Astrocyte (in vitro differentiated cells and primary cell): Measurements from ENCODE around the gene TMPRSS3. TPM values are rescaled to one million over a fixed set of nuclear protein-coding genes. Genes with fewer than 3 reads are reported as not detected.

Source experiments
- DNase-seq: peaks from one replicate; pipeline ENCODE4 v3.0.0-alpha.2; 2010; ENCODE audit warnings: low read depth
- FAIRE-seq: peaks from 2 replicates; lab custom pipeline; 2011; peaks lifted over from hg19 to GRCh38; lab: Jason Lieb, UNC
- H2AFZ ChIP-seq: 2 replicates; pipeline ENCODE4 v1.6.0; 2012; ENCODE audit warnings: low read depth, low read length, inconsistent platforms
- H3K27ac ChIP-seq: 2 replicates; pipeline ENCODE4 v1.5.1; 2011; ENCODE audit warnings: low read depth, low read length, inconsistent platforms
- H3K27me3 ChIP-seq: 2 replicates; pipeline ENCODE4 v1.6.0; 2011; ENCODE audit warnings: low read length, inconsistent platforms; ENCODE audit not compliant: insufficient read depth
- H3K36me3 ChIP-seq: 2 replicates; pipeline ENCODE4 v1.5.1; 2011; ENCODE audit warnings: low read length, inconsistent platforms; ENCODE audit not compliant: insufficient read depth
- H3K4me1 ChIP-seq: 2 replicates; pipeline ENCODE4 v1.5.1; 2011; ENCODE audit warnings: low read length, inconsistent platforms; ENCODE audit not compliant: insufficient read depth
- H3K4me2 ChIP-seq: 2 replicates; pipeline ENCODE4 v1.6.0; 2012; ENCODE audit warnings: low read length, inconsistent platforms
- H3K4me3 ChIP-seq: 2 replicates; pipeline ENCODE4 v1.5.1; 2011; ENCODE audit warnings: low read depth, mild to moderate bottlenecking, low read length, inconsistent platforms; ENCODE audit not compliant: insufficient read depth
- H3K79me2 ChIP-seq: 2 replicates; pipeline ENCODE4 v1.6.0; 2012; ENCODE audit warnings: mild to moderate bottlenecking, low read length, inconsistent platforms; ENCODE audit not compliant: insufficient read depth
- H3K9ac ChIP-seq: 2 replicates; pipeline ENCODE4 v1.6.0; 2012; ENCODE audit warnings: mild to moderate bottlenecking, low read length, inconsistent platforms
- H3K9me3 ChIP-seq: 2 replicates; pipeline ENCODE4 v1.5.1; 2012; ENCODE audit warnings: low read depth, mild to moderate bottlenecking, low read length, inconsistent platforms; ENCODE audit not compliant: insufficient read depth
- H4K20me1 ChIP-seq: 2 replicates; pipeline ENCODE4 v1.6.0; 2012; ENCODE audit warnings: low read length, inconsistent platforms; ENCODE audit not compliant: insufficient read depth
- H3K27ac Mint-ChIP-seq: one replicate; pipeline ENCODE4 v1.8.0; 2021; ENCODE audit warnings: mild to moderate bottlenecking, mixed read lengths; ENCODE audit not compliant: unreplicated experiment
- H3K27me3 Mint-ChIP-seq: one replicate; pipeline ENCODE4 v1.8.0; 2021; ENCODE audit warnings: low read depth, mixed read lengths; ENCODE audit not compliant: unreplicated experiment
- H3K36me3 Mint-ChIP-seq: one replicate; pipeline ENCODE4 v1.8.0; 2021; ENCODE audit warnings: low read depth, mixed read lengths; ENCODE audit not compliant: unreplicated experiment
- H3K4me1 Mint-ChIP-seq: one replicate; pipeline ENCODE4 v1.8.0; 2021; ENCODE audit warnings: low read depth, mixed read lengths; ENCODE audit not compliant: unreplicated experiment
- H3K4me3 Mint-ChIP-seq: one replicate; pipeline ENCODE4 v1.8.0; 2021; ENCODE audit warnings: mild to moderate bottlenecking, moderate library complexity, mixed read lengths; ENCODE audit not compliant: unreplicated experiment
- H3K9me3 Mint-ChIP-seq: one replicate; pipeline ENCODE4 v1.8.0; 2021; ENCODE audit warnings: mild to moderate bottlenecking, mixed read lengths; ENCODE audit not compliant: unreplicated experiment
- CTCF ChIP-seq: IDR thresholded peaks from 2 replicates; pipeline ENCODE4 v1.5.1; 2011; ENCODE audit warnings: low read depth, mild to moderate bottlenecking, inconsistent platforms, low read length, moderate library complexity; ENCODE audit not compliant: insufficient read depth
- EZH2 ChIP-seq: IDR thresholded peaks from 2 replicates; pipeline ENCODE4 v1.6.1; 2012; ENCODE audit warnings: mild to moderate bottlenecking, low read length, inconsistent platforms; ENCODE audit not compliant: insufficient read depth
- total RNA-seq: library from RNA; stranded (reverse); gene quantifications from 2 replicates; pipeline ENCODE4 v1.2.1, GENCODE V29; 2021

Gene TMPRSS3
- total RNA-seq, 1 donor from 2014 or later: not detected

GRCh38 chr21:42393443-42393950, 2.4 kb downstream of the TMPRSS3 start:
- H3K9me3 Mint-ChIP-seq: peaks cover 2% of the 10 kb centered on the region
- Histone ChIP-seq H3K27ac (no peak overlapping the region), H3K4me2 (peak overlapping the region; percentile 36), H3K9me3 (no peaks in the 10 kb centered on the region), H2AFZ (no peak overlapping the region), H3K4me3 (no peak overlapping the region), H3K36me3 (no peaks in the 10 kb centered on the region), H3K27me3 (peaks cover 6% of the 10 kb centered on the region), H3K79me2 (no peaks in the 10 kb centered on the region), H3K4me1 (no peaks in the 10 kb centered on the region), H3K9ac (no peak overlapping the region), H4K20me1 (no peaks in the 10 kb centered on the region)
- H3K4me3 Mint-ChIP-seq: no peak overlapping the region
- H3K27me3 Mint-ChIP-seq: peaks cover 20% of the 10 kb centered on the region
- H3K27ac Mint-ChIP-seq: no peak overlapping the region
- TF ChIP-seq CTCF: no peak
- TF ChIP-seq EZH2: no peak
- H3K36me3 Mint-ChIP-seq: peaks cover 1% of the 10 kb centered on the region
- H3K4me1 Mint-ChIP-seq: peaks cover 2% of the 10 kb centered on the region
- DNase-seq: no peak
- no peak for FAIRE-seq

GRCh38 chr21:42392731-42393442, 3.0 kb downstream of the TMPRSS3 start:
- no peak for TF ChIP-seq EZH2
- no peak for TF ChIP-seq CTCF
- DNase-seq (no peak), FAIRE-seq (no peak)
- Histone ChIP-seq H3K27me3 (peaks cover 6% of the 10 kb centered on the region), H3K9me3 (no peaks in the 10 kb centered on the region), H3K27ac (no peak overlapping the region), H3K4me2 (peak overlapping the region; percentile 36), H4K20me1 (no peaks in the 10 kb centered on the region), H2AFZ (no peak overlapping the region), H3K4me1 (no peaks in the 10 kb centered on the region), H3K36me3 (no peaks in the 10 kb centered on the region), H3K79me2 (no peaks in the 10 kb centered on the region), H3K9ac (no peak overlapping the region), H3K4me3 (no peak overlapping the region)
- H3K4me3 Mint-ChIP-seq: no peak overlapping the region
- H3K4me1 Mint-ChIP-seq: peaks cover 4% of the 10 kb centered on the region
- peaks cover 16% of the 10 kb centered on the region for H3K27me3 Mint-ChIP-seq
- H3K36me3 Mint-ChIP-seq: peaks cover 1% of the 10 kb centered on the region
- H3K9me3 Mint-ChIP-seq: peaks cover 2% of the 10 kb centered on the region
- no peak overlapping the region for H3K27ac Mint-ChIP-seq

GRCh38 chr21:42391297-42391696, 4.6 kb downstream of the TMPRSS3 start:
- no peaks in the 10 kb centered on the region for H3K36me3 ChIP-seq
- H3K9ac ChIP-seq: no peak overlapping the region
- no peaks in the 10 kb centered on the region for H3K4me1 ChIP-seq
- Mint-ChIP-seq H3K27ac (no peak overlapping the region), H3K27me3 (peaks cover 12% of the 10 kb centered on the region), H3K4me1 (peaks cover 11% of the 10 kb centered on the region), H3K36me3 (peaks cover 1% of the 10 kb centered on the region), H3K4me3 (no peak overlapping the region), H3K9me3 (peaks cover 2% of the 10 kb centered on the region)
- FAIRE-seq: no peak
- H4K20me1 ChIP-seq: no peaks in the 10 kb centered on the region
- no peak for TF ChIP-seq EZH2
- TF ChIP-seq CTCF: no peak
- H3K79me2 ChIP-seq: no peaks in the 10 kb centered on the region
- no peak overlapping the region for H3K4me2 ChIP-seq
- peaks cover 6% of the 10 kb centered on the region for H3K27me3 ChIP-seq
- no peaks in the 10 kb centered on the region for H3K9me3 ChIP-seq
- H3K27ac ChIP-seq: no peak overlapping the region
- no peak overlapping the region for H2AFZ ChIP-seq
- H3K4me3 ChIP-seq: no peak overlapping the region
- DNase-seq: no peak
